ENCODE measurements around the gene PDHX. TPM values are rescaled to one million over a fixed set of nuclear protein-coding genes. Genes with fewer than 3 reads are reported as not detected.
A peak's percentile ranks its signal among the peaks of the same experiment; 100 is the strongest.

PDHX gene
- total and polyA plus RNA-seq, 10 of the 15 experiments (the other 5 are each of a cell fraction or from before 2014, with no cell fraction given) = 14.5 to 41.9 (median 28.0) TPM

DNA sequence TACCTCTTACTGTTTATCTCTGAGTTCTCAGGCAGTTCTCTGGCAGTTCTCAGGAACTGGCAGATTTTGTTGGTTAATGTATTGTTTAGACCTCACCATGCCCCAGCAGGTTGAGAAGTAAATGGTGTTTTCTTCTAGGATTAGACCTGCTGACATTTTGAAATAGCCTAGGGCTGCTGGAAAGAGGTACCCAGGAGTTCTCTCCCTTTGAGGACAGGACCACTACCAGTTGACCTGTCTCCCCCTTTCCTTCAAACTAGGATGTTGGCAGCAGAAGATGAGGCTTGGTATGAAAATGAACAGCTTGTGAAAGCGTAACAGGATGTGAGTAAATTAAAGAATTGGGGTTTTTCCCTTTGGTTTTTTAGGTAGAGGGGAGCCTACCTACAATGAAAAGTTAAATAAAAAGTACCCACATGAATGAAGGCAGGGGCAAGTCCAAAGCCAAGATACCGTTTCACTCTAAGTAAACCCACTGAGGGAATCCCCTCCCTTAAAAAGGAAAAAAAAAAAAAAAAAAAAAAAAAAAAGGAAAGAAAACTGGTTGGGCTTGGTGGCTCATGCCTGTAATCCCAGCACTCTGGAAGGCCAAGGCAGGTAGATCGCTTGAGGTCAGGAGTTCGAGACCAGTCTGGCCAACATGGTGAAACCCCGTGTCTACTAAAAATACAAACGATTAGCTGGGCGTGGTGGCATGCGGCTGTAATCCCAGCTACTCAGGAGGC, 96.2 kb downstream of the PDHX start (continued):
- TF ChIP-seq, protein P1, sequence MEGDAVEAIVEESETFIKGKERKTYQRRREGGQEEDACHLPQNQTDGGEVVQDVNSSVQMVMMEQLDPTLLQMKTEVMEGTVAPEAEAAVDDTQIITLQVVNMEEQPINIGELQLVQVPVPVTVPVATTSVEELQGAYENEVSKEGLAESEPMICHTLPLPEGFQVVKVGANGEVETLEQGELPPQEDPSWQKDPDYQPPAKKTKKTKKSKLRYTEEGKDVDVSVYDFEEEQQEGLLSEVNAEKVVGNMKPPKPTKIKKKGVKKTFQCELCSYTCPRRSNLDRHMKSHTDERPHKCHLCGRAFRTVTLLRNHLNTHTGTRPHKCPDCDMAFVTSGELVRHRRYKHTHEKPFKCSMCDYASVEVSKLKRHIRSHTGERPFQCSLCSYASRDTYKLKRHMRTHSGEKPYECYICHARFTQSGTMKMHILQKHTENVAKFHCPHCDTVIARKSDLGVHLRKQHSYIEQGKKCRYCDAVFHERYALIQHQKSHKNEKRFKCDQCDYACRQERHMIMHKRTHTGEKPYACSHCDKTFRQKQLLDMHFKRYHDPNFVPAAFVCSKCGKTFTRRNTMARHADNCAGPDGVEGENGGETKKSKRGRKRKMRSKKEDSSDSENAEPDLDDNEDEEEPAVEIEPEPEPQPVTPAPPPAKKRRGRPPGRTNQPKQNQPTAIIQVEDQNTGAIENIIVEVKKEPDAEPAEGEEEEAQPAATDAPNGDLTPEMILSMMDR (IDR thresholded peaks at IDR 0.05 in 2 of 3, conservative IDR thresholded peaks at IDR 0.05 in 1 of 3; ENCODE audit: control insufficient read depth in 2 of 3, extremely low read depth in 1 of 3, insufficient read depth in 1 of 3, low read depth in 3 of 3, low read length in 3 of 3) = no peak
- TF ChIP-seq ZNF24 (IDR thresholded peaks at IDR 0.05) (0 out of 2 replicates have a peak, but pooled peaks have one; percentile 52), IKZF2 (IDR thresholded peaks at IDR 0.05) (peak; percentile 90 to 94), ZNF217 (IDR thresholded peaks at IDR 0.05) (peak; percentile 57; the same call in 1 of the 2 replicates), PAX5 (IDR thresholded peaks at IDR 0.05; ENCODE audit: borderline replicate concordance, low read depth, low read length) (peak; percentile 77; the same call in 1 of the 2 replicates), SUZ12 (IDR thresholded peaks at IDR 0.05; ENCODE audit: unreplicated experiment) (no peak), RB1 (IDR thresholded peaks at IDR 0.05; ENCODE audit: borderline replicate concordance) (no peak), SREBF2 (IDR thresholded peaks at IDR 0.05; ENCODE audit: low read length) (no peak), TCF3 (IDR thresholded peaks at IDR 0.05; ENCODE audit: borderline replicate concordance, insufficient read depth, low read depth, low read length) (no peak), NFIC (IDR thresholded peaks at IDR 0.05; ENCODE audit: low read depth, low read length) (peak; percentile 98), CBX3 (IDR thresholded peaks at IDR 0.05; ENCODE audit: borderline replicate concordance, low read depth) (no peak), NR2F1 (conservative IDR thresholded peaks at IDR 0.05) (peak; percentile 78), YBX1 (IDR thresholded peaks at IDR 0.05) (no peak), TBL1XR1 (IDR thresholded peaks at IDR 0.05; ENCODE audit: low read depth, low read length) (peak; percentile 71; the same call in 1 of the 2 replicates), ZNF207 (IDR thresholded peaks at IDR 0.05; ENCODE audit: borderline replicate concordance) (no peak; the same call in 1 of the 2 replicates), JUNB (IDR thresholded peaks at IDR 0.05) (peak; percentile 97), NR2C1 (IDR thresholded peaks at IDR 0.05) (no peak), MYC (IDR thresholded peaks at IDR 0.05; ENCODE audit: insufficient read depth, insufficient read length, insufficient replicate concordance, low read length, severe bottlenecking) (no peak), BACH1 (IDR thresholded peaks at IDR 0.05; ENCODE audit: borderline replicate concordance) (no peak; the same call in 1 of the 2 replicates)
- TF ChIP-seq, protein P2, sequence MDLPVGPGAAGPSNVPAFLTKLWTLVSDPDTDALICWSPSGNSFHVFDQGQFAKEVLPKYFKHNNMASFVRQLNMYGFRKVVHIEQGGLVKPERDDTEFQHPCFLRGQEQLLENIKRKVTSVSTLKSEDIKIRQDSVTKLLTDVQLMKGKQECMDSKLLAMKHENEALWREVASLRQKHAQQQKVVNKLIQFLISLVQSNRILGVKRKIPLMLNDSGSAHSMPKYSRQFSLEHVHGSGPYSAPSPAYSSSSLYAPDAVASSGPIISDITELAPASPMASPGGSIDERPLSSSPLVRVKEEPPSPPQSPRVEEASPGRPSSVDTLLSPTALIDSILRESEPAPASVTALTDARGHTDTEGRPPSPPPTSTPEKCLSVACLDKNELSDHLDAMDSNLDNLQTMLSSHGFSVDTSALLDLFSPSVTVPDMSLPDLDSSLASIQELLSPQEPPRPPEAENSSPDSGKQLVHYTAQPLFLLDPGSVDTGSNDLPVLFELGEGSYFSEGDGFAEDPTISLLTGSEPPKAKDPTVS (IDR thresholded peaks at IDR 0.05; ENCODE audit: low read depth, low read length) = no peak
- TF ChIP-seq, protein P3, sequence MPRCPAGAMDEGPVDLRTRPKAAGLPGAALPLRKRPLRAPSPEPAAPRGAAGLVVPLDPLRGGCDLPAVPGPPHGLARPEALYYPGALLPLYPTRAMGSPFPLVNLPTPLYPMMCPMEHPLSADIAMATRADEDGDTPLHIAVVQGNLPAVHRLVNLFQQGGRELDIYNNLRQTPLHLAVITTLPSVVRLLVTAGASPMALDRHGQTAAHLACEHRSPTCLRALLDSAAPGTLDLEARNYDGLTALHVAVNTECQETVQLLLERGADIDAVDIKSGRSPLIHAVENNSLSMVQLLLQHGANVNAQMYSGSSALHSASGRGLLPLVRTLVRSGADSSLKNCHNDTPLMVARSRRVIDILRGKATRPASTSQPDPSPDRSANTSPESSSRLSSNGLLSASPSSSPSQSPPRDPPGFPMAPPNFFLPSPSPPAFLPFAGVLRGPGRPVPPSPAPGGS (IDR thresholded peaks at IDR 0.05; ENCODE audit: borderline replicate concordance, insufficient read depth, low read depth, low read length, poor library complexity, severe bottlenecking) = peak; percentile 99
- TF ChIP-seq, protein P4, sequence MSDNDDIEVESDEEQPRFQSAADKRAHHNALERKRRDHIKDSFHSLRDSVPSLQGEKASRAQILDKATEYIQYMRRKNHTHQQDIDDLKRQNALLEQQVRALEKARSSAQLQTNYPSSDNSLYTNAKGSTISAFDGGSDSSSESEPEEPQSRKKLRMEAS (IDR thresholded peaks at IDR 0.05; ENCODE audit: low read depth, low read length) = no peak
- TF ChIP-seq, protein P5, sequence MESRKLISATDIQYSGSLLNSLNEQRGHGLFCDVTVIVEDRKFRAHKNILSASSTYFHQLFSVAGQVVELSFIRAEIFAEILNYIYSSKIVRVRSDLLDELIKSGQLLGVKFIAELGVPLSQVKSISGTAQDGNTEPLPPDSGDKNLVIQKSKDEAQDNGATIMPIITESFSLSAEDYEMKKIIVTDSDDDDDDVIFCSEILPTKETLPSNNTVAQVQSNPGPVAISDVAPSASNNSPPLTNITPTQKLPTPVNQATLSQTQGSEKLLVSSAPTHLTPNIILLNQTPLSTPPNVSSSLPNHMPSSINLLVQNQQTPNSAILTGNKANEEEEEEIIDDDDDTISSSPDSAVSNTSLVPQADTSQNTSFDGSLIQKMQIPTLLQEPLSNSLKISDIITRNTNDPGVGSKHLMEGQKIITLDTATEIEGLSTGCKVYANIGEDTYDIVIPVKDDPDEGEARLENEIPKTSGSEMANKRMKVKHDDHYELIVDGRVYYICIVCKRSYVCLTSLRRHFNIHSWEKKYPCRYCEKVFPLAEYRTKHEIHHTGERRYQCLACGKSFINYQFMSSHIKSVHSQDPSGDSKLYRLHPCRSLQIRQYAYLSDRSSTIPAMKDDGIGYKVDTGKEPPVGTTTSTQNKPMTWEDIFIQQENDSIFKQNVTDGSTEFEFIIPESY (IDR thresholded peaks at IDR 0.05) = no peak

All from GM12878 (cell line).